RWPE2 (cell line): ENCODE data around the gene SRRM2.

Source experiments
- ATAC-seq: fragments of 200-7000 bp; cut with Tn5 transposase; 3 replicates; pipeline ENCODE4 v1.9.1; 2021; ENCODE audit warnings: low read depth
- DNase-seq: peaks from one replicate; pipeline ENCODE4 v3.0.0-alpha.2; 2020; ENCODE audit warnings: low spot score
- H3K27ac ChIP-seq: fragments of 450-650 bp; 2 replicates; pipeline ENCODE4 v1.5.1; 2017; ENCODE audit warnings: mild to moderate bottlenecking; ENCODE audit not compliant: poor library complexity, severe bottlenecking
- H3K27me3 ChIP-seq: fragments of 250-450 bp; sonication (Bioruptor Pico); 2 replicates; pipeline ENCODE4 v1.5.1; 2021; ENCODE audit warnings: mild to moderate bottlenecking, moderate library complexity; ENCODE audit not compliant: insufficient read depth, poor library complexity, severe bottlenecking
- H3K36me3 ChIP-seq: fragments of 250-450 bp; sonication (Bioruptor Pico); 2 replicates; pipeline ENCODE4 v1.5.1; 2020; ENCODE audit warnings: low read depth, mild to moderate bottlenecking, moderate library complexity
- H3K4me1 ChIP-seq: fragments of 250-450 bp; sonication (Bioruptor Pico); 2 replicates; pipeline ENCODE4 v1.5.1; 2021; ENCODE audit warnings: mild to moderate bottlenecking, moderate library complexity; ENCODE audit not compliant: insufficient read depth, poor library complexity, severe bottlenecking
- H3K4me3 ChIP-seq: fragments of 250-450 bp; sonication (Bioruptor Pico); 2 replicates; pipeline ENCODE4 v1.5.1; 2021; ENCODE audit warnings: mild to moderate bottlenecking, moderate library complexity; ENCODE audit not compliant: severe bottlenecking
- H3K9me3 ChIP-seq: fragments of 250-450 bp; sonication (Bioruptor Pico); 2 replicates; pipeline ENCODE4 v1.5.1; 2021; ENCODE audit warnings: mild to moderate bottlenecking, moderate library complexity; ENCODE audit not compliant: severe bottlenecking
- TF ChIP-seq, protein P1 (sequence below): fragments of 450-650 bp; IDR thresholded peaks from one replicate; pipeline ENCODE4 v1.5.1; 2017; ENCODE audit warnings: mild to moderate bottlenecking, moderate library complexity; ENCODE audit not compliant: poor library complexity, severe bottlenecking

The SRRM2 gene

DNA sequence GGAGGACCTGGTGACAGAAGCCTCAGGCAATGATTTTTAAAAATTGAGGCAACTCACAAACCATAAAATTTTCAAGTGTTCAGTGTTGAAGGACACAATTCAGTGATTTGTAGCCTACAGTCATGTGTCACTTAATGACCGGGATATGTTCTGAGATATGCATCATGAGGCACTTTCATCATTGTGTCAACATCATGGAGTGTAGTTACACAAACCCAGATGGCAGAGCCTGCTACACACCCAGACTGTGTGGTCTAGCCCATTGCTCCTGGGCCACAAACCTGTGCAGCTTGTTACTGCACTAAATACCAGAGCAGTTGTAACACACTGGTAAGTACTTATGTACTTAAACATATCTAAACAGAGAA lies 47.4 kb downstream of the SRRM2 start:
- peak; percentile 10 for DNase-seq
- peak; percentile 55; the same call in 2 of the 3 replicates for ATAC-seq
- H3K27me3 ChIP-seq, result peaks cover 3% of the 10 kb centered on the region
- TF ChIP-seq, protein P1, sequence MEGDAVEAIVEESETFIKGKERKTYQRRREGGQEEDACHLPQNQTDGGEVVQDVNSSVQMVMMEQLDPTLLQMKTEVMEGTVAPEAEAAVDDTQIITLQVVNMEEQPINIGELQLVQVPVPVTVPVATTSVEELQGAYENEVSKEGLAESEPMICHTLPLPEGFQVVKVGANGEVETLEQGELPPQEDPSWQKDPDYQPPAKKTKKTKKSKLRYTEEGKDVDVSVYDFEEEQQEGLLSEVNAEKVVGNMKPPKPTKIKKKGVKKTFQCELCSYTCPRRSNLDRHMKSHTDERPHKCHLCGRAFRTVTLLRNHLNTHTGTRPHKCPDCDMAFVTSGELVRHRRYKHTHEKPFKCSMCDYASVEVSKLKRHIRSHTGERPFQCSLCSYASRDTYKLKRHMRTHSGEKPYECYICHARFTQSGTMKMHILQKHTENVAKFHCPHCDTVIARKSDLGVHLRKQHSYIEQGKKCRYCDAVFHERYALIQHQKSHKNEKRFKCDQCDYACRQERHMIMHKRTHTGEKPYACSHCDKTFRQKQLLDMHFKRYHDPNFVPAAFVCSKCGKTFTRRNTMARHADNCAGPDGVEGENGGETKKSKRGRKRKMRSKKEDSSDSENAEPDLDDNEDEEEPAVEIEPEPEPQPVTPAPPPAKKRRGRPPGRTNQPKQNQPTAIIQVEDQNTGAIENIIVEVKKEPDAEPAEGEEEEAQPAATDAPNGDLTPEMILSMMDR, result no peak
- H3K4me1 ChIP-seq, result peaks cover 14% of the 10 kb centered on the region
- H3K4me3 ChIP-seq, result no peak overlapping the region
- H3K27ac ChIP-seq, result no peak overlapping the region
- H3K9me3 ChIP-seq, result peaks cover 11% of the 10 kb centered on the region
- H3K36me3 ChIP-seq, result no peaks in the 10 kb centered on the region

DNA sequence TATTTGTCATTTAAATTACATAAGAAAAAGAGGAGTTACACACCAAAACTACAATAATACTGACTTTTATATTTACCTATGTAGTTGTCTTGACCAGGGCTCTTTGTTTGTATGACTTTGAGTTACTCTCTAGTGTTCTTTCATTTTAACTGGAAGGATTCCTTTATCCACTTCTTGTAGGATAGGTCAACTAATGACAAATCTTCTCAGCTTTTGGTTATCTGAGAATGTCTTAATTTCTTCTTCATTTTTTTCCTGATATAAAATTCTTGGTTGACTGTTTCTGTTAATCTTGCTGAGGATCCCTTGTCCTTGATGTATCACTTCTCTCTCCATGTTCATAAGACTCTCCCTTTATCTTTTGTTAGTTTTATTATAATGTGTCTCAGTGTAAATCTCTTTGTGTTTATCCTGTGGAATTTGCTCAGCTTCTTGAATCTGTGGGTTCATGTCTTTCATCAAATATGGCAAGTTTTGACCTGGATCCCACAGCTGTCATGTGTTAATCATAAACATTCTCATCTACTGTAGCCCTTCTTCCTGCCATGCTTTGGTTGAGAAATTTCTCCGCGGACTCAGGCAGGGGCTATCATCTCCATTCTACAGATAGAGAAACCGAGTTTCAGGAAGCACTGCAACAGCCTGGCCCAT lies 51.2 kb downstream of the SRRM2 start:
- no peak for ATAC-seq
- TF ChIP-seq, protein P1, result no peak
- peaks cover 11% of the 10 kb centered on the region for H3K9me3 ChIP-seq
- DNase-seq, result no peak
- peaks cover 3% of the 10 kb centered on the region for H3K27me3 ChIP-seq
- H3K27ac ChIP-seq, result no peak overlapping the region
- H3K4me3 ChIP-seq, result no peak overlapping the region
- no peaks in the 10 kb centered on the region for H3K4me1 ChIP-seq
- no peaks in the 10 kb centered on the region for H3K36me3 ChIP-seq

DNA sequence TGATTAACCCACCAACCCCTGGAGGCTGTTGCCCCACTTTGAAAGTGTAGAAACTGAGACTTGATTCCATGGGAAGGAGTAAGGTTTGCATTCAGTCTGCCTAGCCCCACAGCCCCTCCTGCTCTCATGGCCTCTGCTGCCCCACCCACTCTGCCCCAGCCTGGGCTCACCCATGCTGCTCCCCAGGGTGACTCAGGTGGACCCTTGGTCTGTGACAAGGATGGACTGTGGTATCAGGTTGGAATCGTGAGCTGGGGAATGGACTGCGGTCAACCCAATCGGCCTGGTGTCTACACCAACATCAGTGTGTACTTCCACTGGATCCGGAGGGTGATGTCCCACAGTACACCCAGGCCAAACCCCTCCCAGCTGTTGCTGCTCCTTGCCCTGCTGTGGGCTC lies 52.3 kb downstream of the SRRM2 start:
- ATAC-seq (no peak), DNase-seq (peak; percentile 31)
- TF ChIP-seq, protein P1, result no peak
- peaks cover 3% of the 10 kb centered on the region for H3K27me3 ChIP-seq
- no peak overlapping the region for H3K4me3 ChIP-seq
- H3K36me3 ChIP-seq, result no peaks in the 10 kb centered on the region
- peaks cover 11% of the 10 kb centered on the region for H3K9me3 ChIP-seq
- no peak overlapping the region for H3K27ac ChIP-seq
- H3K4me1 ChIP-seq, result no peaks in the 10 kb centered on the region

DNA sequence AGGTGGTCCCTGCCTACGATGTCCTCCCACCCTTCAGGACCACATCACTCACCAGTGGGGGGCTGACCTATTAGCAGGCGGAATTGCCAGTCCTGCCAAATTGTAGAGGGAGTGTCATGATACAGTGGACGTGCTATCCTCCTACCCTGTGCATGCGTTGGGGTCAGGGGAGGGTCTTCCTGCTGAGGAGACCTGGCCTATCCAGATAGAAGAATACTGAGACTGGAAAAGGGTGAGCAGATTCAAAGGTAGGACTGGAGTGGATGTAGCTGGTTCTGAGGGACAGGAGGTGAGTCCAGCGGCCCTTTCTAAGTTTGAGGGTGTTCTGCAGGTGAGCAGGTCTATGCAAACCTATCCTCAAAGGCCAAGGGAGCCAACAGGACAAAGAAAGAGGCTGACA lies 53.8 kb downstream of the SRRM2 start:
- TF ChIP-seq, protein P1, result no peak
- DNase-seq (peak; percentile 12), ATAC-seq (no peak)
- peaks cover 11% of the 10 kb centered on the region for H3K9me3 ChIP-seq
- H3K4me1 ChIP-seq, result no peaks in the 10 kb centered on the region
- no peak overlapping the region for H3K4me3 ChIP-seq
- no peaks in the 10 kb centered on the region for H3K36me3 ChIP-seq
- no peak overlapping the region for H3K27ac ChIP-seq
- H3K27me3 ChIP-seq, result peaks cover 3% of the 10 kb centered on the region

DNA sequence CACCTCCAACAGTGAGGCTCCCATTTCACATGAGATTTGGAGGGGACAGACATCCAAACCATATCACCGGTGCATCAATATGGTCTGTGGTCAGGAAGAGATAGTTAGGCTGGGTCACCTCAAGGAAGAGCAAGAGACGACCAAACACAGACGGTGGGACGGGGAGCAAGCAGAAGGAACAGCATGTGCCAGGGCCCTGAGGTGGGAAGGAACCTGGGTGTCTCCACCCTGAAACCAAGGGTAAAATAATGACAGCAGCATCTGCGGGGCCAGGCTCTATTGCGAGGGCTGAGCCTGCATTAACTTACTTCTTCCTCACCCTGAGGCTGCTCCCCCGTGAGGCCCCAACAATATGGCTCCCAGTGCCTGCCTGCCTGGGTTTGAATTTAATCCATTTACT lies 55.7 kb downstream of the SRRM2 start:
- no peak for ATAC-seq
- peak; percentile 14 for DNase-seq
- Histone ChIP-seq H3K4me3 (no peak overlapping the region), H3K27me3 (peaks cover 2% of the 10 kb centered on the region), H3K36me3 (no peaks in the 10 kb centered on the region), H3K4me1 (no peaks in the 10 kb centered on the region), H3K27ac (no peak overlapping the region), H3K9me3 (peaks cover 8% of the 10 kb centered on the region)
- TF ChIP-seq, protein P1, result no peak
